Mesendoderm (in vitro differentiated cells): Measurements from ENCODE around the gene DDRGK1.
"Not testable (repeated sequence)": the region's sequence is repeated elsewhere in the genome, so short reads cannot be mapped to it uniquely, and the experiment has no call there.

Source experiments
- DNase-seq: peaks from one replicate; pipeline ENCODE4 v3.0.0; 2013
- H2AK5ac ChIP-seq: 2 replicates; pipeline ENCODE4 v1.6.1; 2013; ENCODE audit warnings: low read length, inconsistent platforms
- H2BK120ac ChIP-seq: 2 replicates; pipeline ENCODE4 v1.6.1; 2013; ENCODE audit warnings: low read depth, mild to moderate bottlenecking, low read length, moderate library complexity, mixed read lengths
- H2BK15ac ChIP-seq: replicated peaks from 2 replicates; pipeline ENCODE4 v1.6.1; 2013; ENCODE audit warnings: low read depth, mild to moderate bottlenecking, moderate library complexity
- H2BK5ac ChIP-seq: 2 replicates; pipeline ENCODE4 v1.6.1; 2013; ENCODE audit warnings: low read length, inconsistent platforms
- H3K18ac ChIP-seq: 2 replicates; pipeline ENCODE4 v1.6.1; 2013; ENCODE audit warnings: mild to moderate bottlenecking, low read length, mixed read lengths
- H3K23ac ChIP-seq: one replicate; pipeline ENCODE4 v1.6.1; 2013; ENCODE audit warnings: low read length
- H3K27ac ChIP-seq: 2 replicates; pipeline ENCODE4 v1.5.1; 2013; ENCODE audit warnings: low read depth, mild to moderate bottlenecking, inconsistent platforms, low read length, moderate library complexity
- H3K27me3 ChIP-seq: 2 replicates; pipeline ENCODE4 v1.6.1; 2013; ENCODE audit warnings: low read length, control low read depth, mild to moderate bottlenecking, inconsistent platforms; ENCODE audit not compliant: insufficient read depth, poor library complexity
- H3K36me3 ChIP-seq: 2 replicates; pipeline ENCODE4 v1.6.1; 2013; ENCODE audit warnings: low read length, inconsistent platforms; ENCODE audit not compliant: control insufficient read depth, insufficient read depth
- H3K4ac ChIP-seq: one replicate; pipeline ENCODE4 v1.6.1; 2013; ENCODE audit warnings: low read depth, mild to moderate bottlenecking, low read length, moderate library complexity
- H3K4me1 ChIP-seq: 2 replicates; pipeline ENCODE4 v1.6.1; 2013; ENCODE audit warnings: low read depth, low read length, inconsistent platforms; ENCODE audit not compliant: control insufficient read depth
- H3K4me2 ChIP-seq: 2 replicates; pipeline ENCODE4 v1.6.1; 2013; ENCODE audit warnings: low read length
- H3K4me3 ChIP-seq: 2 replicates; pipeline ENCODE4 v1.5.1; 2013; ENCODE audit warnings: mild to moderate bottlenecking, low read length
- H3K56ac ChIP-seq: one replicate; pipeline ENCODE4 v1.6.1; 2013; ENCODE audit warnings: low read length
- H3K79me1 ChIP-seq: 2 replicates; pipeline ENCODE4 v1.6.1; 2013; ENCODE audit warnings: low read length, inconsistent platforms
- H3K79me2 ChIP-seq: 2 replicates; pipeline ENCODE4 v1.6.1; 2013; ENCODE audit warnings: mild to moderate bottlenecking, low read length; ENCODE audit not compliant: control insufficient read depth, insufficient read depth
- H3K9ac ChIP-seq: 2 replicates; pipeline ENCODE4 v1.6.1; 2013; ENCODE audit warnings: low read length, inconsistent platforms
- H4K5ac ChIP-seq: one replicate; pipeline ENCODE4 v1.6.1; 2013; ENCODE audit warnings: low read length
- H4K8ac ChIP-seq: one replicate; pipeline ENCODE4 v1.6.1; 2013; ENCODE audit warnings: low read depth, mild to moderate bottlenecking, control low read depth, low read length, moderate library complexity
- WGBS: extraction: QIAGEN DNeasy Blood & Tissue Kit; methylation state at CpG from one replicate; pipeline ENCODE4 v1.1.7; 2013; ENCODE audit warnings: low lambda C conversion rate, missing lambda C conversion rate; ENCODE audit not compliant: insufficient coverage; ENCODE audit errors: extremely low coverage; 5-methylcytosine and 5-hydroxymethylcytosine counted together

DDRGK1 gene

DNA sequence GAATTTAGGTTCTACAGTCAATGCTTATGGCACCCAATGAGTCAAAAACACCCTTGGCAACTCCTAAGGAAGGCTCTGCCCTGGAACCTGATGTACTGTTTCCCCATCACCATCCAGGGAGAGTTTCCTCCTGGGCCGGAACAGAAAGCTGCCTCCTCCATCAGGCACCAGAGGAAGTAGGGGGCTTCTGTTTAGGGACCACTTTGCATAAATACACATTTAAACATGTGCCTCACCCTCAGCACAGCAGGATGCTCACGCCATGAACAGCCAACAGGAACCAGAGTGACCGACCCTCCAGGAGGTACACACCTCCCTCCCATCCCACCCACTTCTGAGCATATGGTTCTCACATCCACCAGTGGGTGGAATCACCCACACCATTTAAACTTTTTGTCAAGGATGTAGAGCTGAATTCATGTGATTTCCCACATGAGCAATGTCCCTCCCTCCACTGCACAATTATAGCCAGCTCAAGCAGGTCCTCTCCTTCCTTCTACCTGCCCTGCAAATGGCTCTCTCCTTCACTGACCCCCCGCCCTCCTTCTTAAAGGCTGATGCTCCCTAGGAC lies 14.8 kb downstream of the DDRGK1 start:
- H2AK5ac ChIP-seq = no peak overlapping the region
- H3K56ac ChIP-seq = no peak overlapping the region
- H3K27ac ChIP-seq = no peak overlapping the region
- H2BK5ac ChIP-seq = no peak overlapping the region
- H2BK15ac ChIP-seq = no peak overlapping the region
- no peak overlapping the region for H4K5ac ChIP-seq
- no peak for DNase-seq
- no peaks in the 10 kb centered on the region for H3K79me1 ChIP-seq
- no peak overlapping the region for H3K23ac ChIP-seq
- H3K4me1 ChIP-seq = no peaks in the 10 kb centered on the region
- no peak overlapping the region for H3K4me3 ChIP-seq
- H3K36me3 ChIP-seq = peaks cover 2% of the 10 kb centered on the region
- H3K4me2 ChIP-seq = no peak overlapping the region
- no peak overlapping the region for H2BK120ac ChIP-seq
- no peak overlapping the region for H3K9ac ChIP-seq
- no CpG with 5 or more reads among the region's 4 CpGs for WGBS
- no peak overlapping the region for H3K4ac ChIP-seq
- no peaks in the 10 kb centered on the region for H3K79me2 ChIP-seq
- H4K8ac ChIP-seq = no peak overlapping the region
- H3K18ac ChIP-seq = no peak overlapping the region
- no peaks in the 10 kb centered on the region for H3K27me3 ChIP-seq

DNA sequence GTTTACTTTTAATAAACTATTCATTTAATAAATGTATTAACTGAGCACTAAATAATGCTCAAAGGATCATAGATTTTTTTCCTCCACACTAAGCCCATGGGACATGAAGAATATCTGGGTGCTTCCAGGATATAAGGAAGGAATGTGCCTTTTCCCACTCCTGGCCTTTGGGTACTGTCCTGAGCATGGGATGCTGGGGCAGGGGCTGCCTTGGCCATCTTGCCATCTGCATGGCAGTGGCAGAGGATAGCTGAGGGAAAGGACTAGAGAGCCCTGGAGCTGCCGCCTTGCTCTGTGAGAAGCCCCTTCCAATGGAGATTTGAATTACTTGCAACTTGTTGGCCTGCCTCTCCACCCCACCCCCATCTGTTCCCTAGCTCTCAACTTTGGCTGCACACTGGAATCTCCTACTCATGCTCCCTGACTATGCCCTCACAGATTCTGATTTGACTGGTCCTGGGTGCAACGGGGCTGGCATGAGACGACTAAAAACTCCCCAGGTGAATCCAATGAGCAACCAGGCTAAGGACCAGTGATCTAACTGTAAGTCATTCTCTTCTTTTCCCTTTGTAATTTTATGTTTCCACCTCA lies 15.6 kb downstream of the DDRGK1 start:
- H2AK5ac ChIP-seq = no peak overlapping the region
- no peak overlapping the region for H4K8ac ChIP-seq
- no peak overlapping the region for H2BK5ac ChIP-seq
- H4K5ac ChIP-seq = no peak overlapping the region
- H3K4me2 ChIP-seq = no peak overlapping the region
- no peaks in the 10 kb centered on the region for H3K4me1 ChIP-seq
- WGBS = no CpG with 5 or more reads among the region's 3 CpGs
- no peak overlapping the region for H3K18ac ChIP-seq
- no peak overlapping the region for H3K4me3 ChIP-seq
- DNase-seq = no peak
- H3K36me3 ChIP-seq = peaks cover 2% of the 10 kb centered on the region
- no peak overlapping the region for H3K56ac ChIP-seq
- no peak overlapping the region for H3K4ac ChIP-seq
- no peak overlapping the region for H3K27ac ChIP-seq
- no peaks in the 10 kb centered on the region for H3K79me1 ChIP-seq
- H3K27me3 ChIP-seq = no peaks in the 10 kb centered on the region
- no peak overlapping the region for H2BK120ac ChIP-seq
- H3K79me2 ChIP-seq = no peaks in the 10 kb centered on the region
- H2BK15ac ChIP-seq = no peak overlapping the region
- H3K23ac ChIP-seq = no peak overlapping the region
- H3K9ac ChIP-seq = no peak overlapping the region

- not testable (repeated sequence) for H3K4me3 ChIP-seq, H3K18ac ChIP-seq, H3K27ac ChIP-seq, H3K56ac ChIP-seq, H3K4ac ChIP-seq, H4K5ac ChIP-seq, H3K9ac ChIP-seq, H3K79me1 ChIP-seq, H2AK5ac ChIP-seq, H3K36me3 ChIP-seq, H3K27me3 ChIP-seq, H3K23ac ChIP-seq, H3K4me1 ChIP-seq, DNase-seq, H3K4me2 ChIP-seq, H4K8ac ChIP-seq, H2BK120ac ChIP-seq, H2BK15ac ChIP-seq, H3K79me2 ChIP-seq, H2BK5ac ChIP-seq
- WGBS = no CpG with 5 or more reads among the region's 9 CpGs
Measured at GRCh38 chr20:3187861-3188260, 16.6 kb downstream of the DDRGK1 start.

DNA sequence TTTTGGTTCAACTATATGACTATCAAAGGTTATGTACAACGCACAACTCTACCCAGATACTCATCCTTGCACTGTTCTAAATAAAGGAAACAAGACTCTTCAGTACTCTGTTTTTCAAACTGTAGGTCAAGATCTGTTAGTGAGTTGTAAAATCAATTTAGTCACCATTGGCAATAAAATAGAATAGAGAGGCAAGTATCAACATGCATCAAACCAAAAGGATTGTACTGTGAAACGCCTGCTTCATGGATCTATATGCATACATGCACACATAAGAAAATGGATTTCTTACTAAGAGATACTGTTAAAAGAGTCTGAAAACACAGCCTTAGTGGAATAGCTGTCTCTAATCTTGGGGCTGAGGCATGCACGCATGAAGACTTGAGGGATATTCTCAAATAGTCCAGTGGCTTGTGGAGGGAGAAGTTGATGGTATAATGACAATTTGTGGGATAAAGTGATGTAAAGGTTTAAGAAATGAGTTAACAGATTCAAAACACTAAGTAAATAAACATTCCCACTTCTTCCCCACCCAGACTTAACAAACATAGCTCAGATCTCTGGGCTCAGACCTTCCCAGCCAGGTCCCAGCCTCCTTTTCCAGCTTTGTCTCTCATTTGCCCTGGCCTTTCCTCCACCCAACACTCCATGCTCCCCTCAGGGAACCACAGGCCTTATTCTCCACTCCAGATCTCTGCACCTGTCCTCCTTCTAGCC lies 20.4 kb downstream of the DDRGK1 start:
- H3K4me1 ChIP-seq = no peaks in the 10 kb centered on the region
- H3K23ac ChIP-seq = no peak overlapping the region
- no peak overlapping the region for H3K4ac ChIP-seq
- H3K79me2 ChIP-seq = no peaks in the 10 kb centered on the region
- no peaks in the 10 kb centered on the region for H3K79me1 ChIP-seq
- H3K27me3 ChIP-seq = no peaks in the 10 kb centered on the region
- no peaks in the 10 kb centered on the region for H3K36me3 ChIP-seq
- no peak overlapping the region for H3K4me3 ChIP-seq
- DNase-seq = no peak
- no peak overlapping the region for H3K18ac ChIP-seq
- no peak overlapping the region for H2BK120ac ChIP-seq
- no peak overlapping the region for H2BK15ac ChIP-seq
- WGBS = no CpG with 5 or more reads among the region's 3 CpGs
- no peak overlapping the region for H2BK5ac ChIP-seq
- no peak overlapping the region for H4K8ac ChIP-seq
- H3K56ac ChIP-seq = no peak overlapping the region
- no peak overlapping the region for H2AK5ac ChIP-seq
- no peak overlapping the region for H3K27ac ChIP-seq
- no peak overlapping the region for H4K5ac ChIP-seq
- H3K9ac ChIP-seq = no peak overlapping the region
- H3K4me2 ChIP-seq = no peak overlapping the region

DNA sequence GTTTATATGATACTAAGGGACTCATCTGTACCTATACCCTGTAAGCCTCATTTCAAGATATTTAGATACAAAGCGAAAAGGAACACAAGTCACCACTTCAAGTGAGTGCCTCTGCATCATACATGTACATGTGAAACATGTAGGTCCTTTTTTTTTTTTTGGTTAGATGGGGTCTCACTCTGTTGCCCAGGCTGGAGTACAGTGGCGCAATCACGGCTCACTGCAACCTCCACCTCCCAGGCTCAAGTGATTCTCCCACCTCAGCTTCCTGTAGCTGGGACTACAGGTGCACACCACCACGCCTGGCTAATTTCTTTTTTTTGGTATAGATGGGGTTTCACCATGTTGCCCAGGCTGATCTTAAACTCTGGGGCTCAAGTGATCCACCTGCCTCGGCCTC lies 22.1 kb downstream of the DDRGK1 start:
- not testable (repeated sequence) for H3K4me3 ChIP-seq, H3K79me1 ChIP-seq, H2AK5ac ChIP-seq, H2BK120ac ChIP-seq, H4K8ac ChIP-seq, H3K4me2 ChIP-seq, H3K4me1 ChIP-seq, H3K9ac ChIP-seq, DNase-seq, H3K79me2 ChIP-seq, H3K27ac ChIP-seq, H3K23ac ChIP-seq, H3K36me3 ChIP-seq, H3K56ac ChIP-seq, H2BK15ac ChIP-seq, H4K5ac ChIP-seq, H3K4ac ChIP-seq, H2BK5ac ChIP-seq, H3K18ac ChIP-seq, H3K27me3 ChIP-seq
- WGBS = no CpG with 5 or more reads among the region's 5 CpGs
